ENCODE results near the gene COA8. TPM values are rescaled to one million over a fixed set of nuclear protein-coding genes. Genes with fewer than 3 reads are reported as not detected.

COA8 gene
- total and polyA plus RNA-seq, 9 of the 15 experiments (the other 6 are each of a cell fraction or from before 2014, with no cell fraction given) = 5.0 to 35.3 (median 25.7) TPM

DNA sequence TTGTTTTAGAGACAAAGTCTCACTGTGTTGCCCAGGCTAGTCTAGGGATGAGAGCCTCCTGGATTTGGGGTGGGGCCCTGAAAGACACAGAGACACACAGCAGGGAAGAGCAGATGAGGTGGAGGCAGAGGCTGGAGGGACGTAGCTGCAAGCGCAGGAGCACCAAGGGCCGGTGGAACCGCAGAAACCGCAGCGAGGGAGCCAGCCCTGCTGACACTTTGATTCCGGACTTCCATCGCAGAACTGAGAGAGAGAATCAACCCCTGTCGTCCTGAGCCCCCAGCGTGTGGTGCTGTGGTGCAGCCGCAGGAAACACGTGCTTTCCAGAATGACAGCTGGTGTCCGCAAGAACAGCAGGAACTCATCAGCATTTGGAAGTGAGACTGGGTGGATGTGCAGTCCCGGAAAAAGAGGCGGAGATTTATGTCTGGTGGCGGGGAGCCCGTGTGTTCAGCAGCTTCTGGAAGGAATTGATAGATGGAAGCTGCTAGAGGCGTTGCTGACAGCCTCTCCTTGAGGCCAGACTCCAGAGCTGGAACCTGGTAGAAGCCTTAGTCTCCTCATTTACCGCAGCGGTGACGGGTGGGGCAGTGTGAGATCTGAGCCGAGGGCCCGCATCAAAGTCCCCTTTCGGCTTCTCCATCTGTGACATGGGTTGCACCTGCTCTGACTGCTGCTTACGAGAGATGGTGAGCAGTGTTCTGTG, 44.4 kb downstream of the COA8 start (continued):
- TF ChIP-seq NRF1 (conservative IDR thresholded peaks at IDR 0.05 in 1 of 2, IDR thresholded peaks at IDR 0.05 in 1 of 2) (no peak), FUS (optimal IDR thresholded peaks at IDR 0.05; ENCODE audit: low read depth, low read length) (no peak), THRAP3 (IDR thresholded peaks at IDR 0.05; ENCODE audit: borderline replicate concordance) (no peak), RBM39 (optimal IDR thresholded peaks at IDR 0.05; ENCODE audit: low read depth, low read length) (no peak), ELF4 (CRISPR knock-in tag; IDR thresholded peaks at IDR 0.05) (no peak), NFATC3 (IDR thresholded peaks at IDR 0.05) (no peak), BHLHE40 (IDR thresholded peaks at IDR 0.05; ENCODE audit: low read length) (peak; percentile 76), EHMT2 (IDR thresholded peaks at IDR 0.05) (no peak), CHD4 (IDR thresholded peaks at IDR 0.05; ENCODE audit: insufficient read depth, insufficient replicate concordance, low read depth, low read length, poor library complexity, severe bottlenecking) (no peak)
- TF ChIP-seq, protein P1, sequence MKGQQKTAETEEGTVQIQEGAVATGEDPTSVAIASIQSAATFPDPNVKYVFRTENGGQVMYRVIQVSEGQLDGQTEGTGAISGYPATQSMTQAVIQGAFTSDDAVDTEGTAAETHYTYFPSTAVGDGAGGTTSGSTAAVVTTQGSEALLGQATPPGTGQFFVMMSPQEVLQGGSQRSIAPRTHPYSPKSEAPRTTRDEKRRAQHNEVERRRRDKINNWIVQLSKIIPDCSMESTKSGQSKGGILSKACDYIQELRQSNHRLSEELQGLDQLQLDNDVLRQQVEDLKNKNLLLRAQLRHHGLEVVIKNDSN (CRISPR knock-in tag; IDR thresholded peaks at IDR 0.05) = peak; percentile 64; the same call in 1 of the 2 replicates
- TF ChIP-seq, protein P2, sequence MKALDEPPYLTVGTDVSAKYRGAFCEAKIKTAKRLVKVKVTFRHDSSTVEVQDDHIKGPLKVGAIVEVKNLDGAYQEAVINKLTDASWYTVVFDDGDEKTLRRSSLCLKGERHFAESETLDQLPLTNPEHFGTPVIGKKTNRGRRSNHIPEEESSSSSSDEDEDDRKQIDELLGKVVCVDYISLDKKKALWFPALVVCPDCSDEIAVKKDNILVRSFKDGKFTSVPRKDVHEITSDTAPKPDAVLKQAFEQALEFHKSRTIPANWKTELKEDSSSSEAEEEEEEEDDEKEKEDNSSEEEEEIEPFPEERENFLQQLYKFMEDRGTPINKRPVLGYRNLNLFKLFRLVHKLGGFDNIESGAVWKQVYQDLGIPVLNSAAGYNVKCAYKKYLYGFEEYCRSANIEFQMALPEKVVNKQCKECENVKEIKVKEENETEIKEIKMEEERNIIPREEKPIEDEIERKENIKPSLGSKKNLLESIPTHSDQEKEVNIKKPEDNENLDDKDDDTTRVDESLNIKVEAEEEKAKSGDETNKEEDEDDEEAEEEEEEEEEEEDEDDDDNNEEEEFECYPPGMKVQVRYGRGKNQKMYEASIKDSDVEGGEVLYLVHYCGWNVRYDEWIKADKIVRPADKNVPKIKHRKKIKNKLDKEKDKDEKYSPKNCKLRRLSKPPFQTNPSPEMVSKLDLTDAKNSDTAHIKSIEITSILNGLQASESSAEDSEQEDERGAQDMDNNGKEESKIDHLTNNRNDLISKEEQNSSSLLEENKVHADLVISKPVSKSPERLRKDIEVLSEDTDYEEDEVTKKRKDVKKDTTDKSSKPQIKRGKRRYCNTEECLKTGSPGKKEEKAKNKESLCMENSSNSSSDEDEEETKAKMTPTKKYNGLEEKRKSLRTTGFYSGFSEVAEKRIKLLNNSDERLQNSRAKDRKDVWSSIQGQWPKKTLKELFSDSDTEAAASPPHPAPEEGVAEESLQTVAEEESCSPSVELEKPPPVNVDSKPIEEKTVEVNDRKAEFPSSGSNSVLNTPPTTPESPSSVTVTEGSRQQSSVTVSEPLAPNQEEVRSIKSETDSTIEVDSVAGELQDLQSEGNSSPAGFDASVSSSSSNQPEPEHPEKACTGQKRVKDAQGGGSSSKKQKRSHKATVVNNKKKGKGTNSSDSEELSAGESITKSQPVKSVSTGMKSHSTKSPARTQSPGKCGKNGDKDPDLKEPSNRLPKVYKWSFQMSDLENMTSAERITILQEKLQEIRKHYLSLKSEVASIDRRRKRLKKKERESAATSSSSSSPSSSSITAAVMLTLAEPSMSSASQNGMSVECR (CRISPR knock-in tag; IDR thresholded peaks at IDR 0.05) = peak; percentile 71; the same call in 1 of the 2 replicates
- TF ChIP-seq, protein P3, sequence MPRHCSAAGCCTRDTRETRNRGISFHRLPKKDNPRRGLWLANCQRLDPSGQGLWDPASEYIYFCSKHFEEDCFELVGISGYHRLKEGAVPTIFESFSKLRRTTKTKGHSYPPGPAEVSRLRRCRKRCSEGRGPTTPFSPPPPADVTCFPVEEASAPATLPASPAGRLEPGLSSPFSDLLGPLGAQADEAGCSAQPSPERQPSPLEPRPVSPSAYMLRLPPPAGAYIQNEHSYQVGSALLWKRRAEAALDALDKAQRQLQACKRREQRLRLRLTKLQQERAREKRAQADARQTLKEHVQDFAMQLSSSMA (CRISPR knock-in tag; IDR thresholded peaks at IDR 0.05) = no peak
- TF ChIP-seq, protein P4, sequence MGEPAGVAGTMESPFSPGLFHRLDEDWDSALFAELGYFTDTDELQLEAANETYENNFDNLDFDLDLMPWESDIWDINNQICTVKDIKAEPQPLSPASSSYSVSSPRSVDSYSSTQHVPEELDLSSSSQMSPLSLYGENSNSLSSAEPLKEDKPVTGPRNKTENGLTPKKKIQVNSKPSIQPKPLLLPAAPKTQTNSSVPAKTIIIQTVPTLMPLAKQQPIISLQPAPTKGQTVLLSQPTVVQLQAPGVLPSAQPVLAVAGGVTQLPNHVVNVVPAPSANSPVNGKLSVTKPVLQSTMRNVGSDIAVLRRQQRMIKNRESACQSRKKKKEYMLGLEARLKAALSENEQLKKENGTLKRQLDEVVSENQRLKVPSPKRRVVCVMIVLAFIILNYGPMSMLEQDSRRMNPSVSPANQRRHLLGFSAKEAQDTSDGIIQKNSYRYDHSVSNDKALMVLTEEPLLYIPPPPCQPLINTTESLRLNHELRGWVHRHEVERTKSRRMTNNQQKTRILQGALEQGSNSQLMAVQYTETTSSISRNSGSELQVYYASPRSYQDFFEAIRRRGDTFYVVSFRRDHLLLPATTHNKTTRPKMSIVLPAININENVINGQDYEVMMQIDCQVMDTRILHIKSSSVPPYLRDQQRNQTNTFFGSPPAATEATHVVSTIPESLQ (CRISPR knock-in tag; IDR thresholded peaks at IDR 0.05) = no peak
- TF ChIP-seq, protein P5, sequence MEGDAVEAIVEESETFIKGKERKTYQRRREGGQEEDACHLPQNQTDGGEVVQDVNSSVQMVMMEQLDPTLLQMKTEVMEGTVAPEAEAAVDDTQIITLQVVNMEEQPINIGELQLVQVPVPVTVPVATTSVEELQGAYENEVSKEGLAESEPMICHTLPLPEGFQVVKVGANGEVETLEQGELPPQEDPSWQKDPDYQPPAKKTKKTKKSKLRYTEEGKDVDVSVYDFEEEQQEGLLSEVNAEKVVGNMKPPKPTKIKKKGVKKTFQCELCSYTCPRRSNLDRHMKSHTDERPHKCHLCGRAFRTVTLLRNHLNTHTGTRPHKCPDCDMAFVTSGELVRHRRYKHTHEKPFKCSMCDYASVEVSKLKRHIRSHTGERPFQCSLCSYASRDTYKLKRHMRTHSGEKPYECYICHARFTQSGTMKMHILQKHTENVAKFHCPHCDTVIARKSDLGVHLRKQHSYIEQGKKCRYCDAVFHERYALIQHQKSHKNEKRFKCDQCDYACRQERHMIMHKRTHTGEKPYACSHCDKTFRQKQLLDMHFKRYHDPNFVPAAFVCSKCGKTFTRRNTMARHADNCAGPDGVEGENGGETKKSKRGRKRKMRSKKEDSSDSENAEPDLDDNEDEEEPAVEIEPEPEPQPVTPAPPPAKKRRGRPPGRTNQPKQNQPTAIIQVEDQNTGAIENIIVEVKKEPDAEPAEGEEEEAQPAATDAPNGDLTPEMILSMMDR (IDR thresholded peaks at IDR 0.05 in 2 of 3, conservative IDR thresholded peaks at IDR 0.05 in 1 of 3; ENCODE audit: insufficient read depth in 2 of 3, low read depth in 1 of 3, low read length in 3 of 3) = peak; percentile 22 to 41 (median 27); a peak in 3 of 6 replicates
- TF ChIP-seq, protein P6, sequence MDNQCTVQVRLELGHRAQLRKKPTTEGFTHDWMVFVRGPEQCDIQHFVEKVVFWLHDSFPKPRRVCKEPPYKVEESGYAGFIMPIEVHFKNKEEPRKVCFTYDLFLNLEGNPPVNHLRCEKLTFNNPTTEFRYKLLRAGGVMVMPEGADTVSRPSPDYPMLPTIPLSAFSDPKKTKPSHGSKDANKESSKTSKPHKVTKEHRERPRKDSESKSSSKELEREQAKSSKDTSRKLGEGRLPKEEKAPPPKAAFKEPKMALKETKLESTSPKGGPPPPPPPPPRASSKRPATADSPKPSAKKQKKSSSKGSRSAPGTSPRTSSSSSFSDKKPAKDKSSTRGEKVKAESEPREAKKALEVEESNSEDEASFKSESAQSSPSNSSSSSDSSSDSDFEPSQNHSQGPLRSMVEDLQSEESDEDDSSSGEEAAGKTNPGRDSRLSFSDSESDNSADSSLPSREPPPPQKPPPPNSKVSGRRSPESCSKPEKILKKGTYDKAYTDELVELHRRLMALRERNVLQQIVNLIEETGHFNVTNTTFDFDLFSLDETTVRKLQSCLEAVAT (IDR thresholded peaks at IDR 0.05) = peak in 1 of 2 experiments; percentile 73; a peak in 2 of 4 replicates
